Psoas muscle (tissue), 8 donors: ENCODE measurements around the gene TSPAN10. TPM values are rescaled to one million over a fixed set of nuclear protein-coding genes. Genes with fewer than 3 reads are reported as not detected.

Source experiments
- ATAC-seq, 4 donors: fragments of 200-7000 bp; cut with Tn5 transposase; one replicate each; pipeline ENCODE4 v1.9.1; 2020; ENCODE audit warnings: moderate library complexity in 3 of 4, mild to moderate bottlenecking in 2 of 4
- DNase-seq, 2 donors: peaks; one replicate each; pipeline ENCODE4 v3.0.0-alpha.2; 2020
- H3K27ac ChIP-seq: fragments of 200-600 bp; one replicate; pipeline ENCODE4 v1.8.0; 2022
- H3K27me3 ChIP-seq, 3 donors: fragments of 200-600 bp in 1 of 3; one replicate each; pipeline versions ENCODE4 v1.6.1 to v1.8.0; 2013 to 2022; ENCODE audit warnings: low read length in 2 of 3, mild to moderate bottlenecking in 2 of 3, moderate library complexity in 1 of 3; ENCODE audit not compliant: insufficient read depth in 3 of 3
- H3K36me3 ChIP-seq, 2 donors: fragments of 200-600 bp in 1 of 2; one replicate each; pipeline versions ENCODE4 v1.6.1 to v1.8.0; 2013 to 2022; ENCODE audit warnings: low read depth in 1 of 2, mild to moderate bottlenecking in 1 of 2, moderate library complexity in 1 of 2; ENCODE audit not compliant: insufficient read depth in 1 of 2
- H3K4me1 ChIP-seq: fragments of 200-600 bp; one replicate; pipeline ENCODE4 v1.8.0; 2022
- H3K4me3 ChIP-seq: fragments of 200-600 bp; one replicate; pipeline ENCODE4 v1.8.0; 2022; ENCODE audit warnings: mild to moderate bottlenecking
- H3K9me3 ChIP-seq: fragments of 200-600 bp; one replicate; pipeline ENCODE4 v1.8.0; 2022
- WGBS, 3 donors: extraction: QIAGEN DNeasy Blood & Tissue Kit; methylation state at CpG; one replicate each; pipeline versions ENCODE4 v1.1.6 to v1.1.7; 2013; 5-methylcytosine and 5-hydroxymethylcytosine counted together
- intact Hi-C, 2 donors: fragments of 100-400 bp; cut with DNase I; formaldehyde crosslinking; loops; one replicate each; pipeline versions ENCODE4 v1.11.0 to v1.14.2; 2022
- polyA plus RNA-seq, 3 donors: library from polyadenylated mRNA; stranded (reverse); fragments of 200-250 nt; gene quantifications; one replicate each; pipeline ENCODE4 v1.2.3, GENCODE V29; 2013
- total RNA-seq, 4 donors: library from RNA; stranded (reverse); fragmentation: NEBNext Ultra II Directional in 2 of 4; extraction: Animal tissue kit (Norgen Biotek cat#: 25700) in 2 of 4; gene quantifications; one replicate each; pipeline versions ENCODE4 v1.2.1 to v1.2.4, GENCODE V29; 2021 to 2023
- TF ChIP-seq, protein P1 (sequence below): fragments of 200-600 bp; IDR thresholded peaks from one replicate; pipeline ENCODE4 v1.8.0; 2022; ENCODE audit warnings: antibody characterized with exemption
- donor health status: healthy with polysubstance abuse.
- donor health status: DM: no; HTN: no; CAD: no; lungs with moderate emphysema.
- donor health status: Bipolar disorder and iron deficiency.
- donor health status: healthy.
- donor health status: DM: yes; HTN: yes; CAD: no.
- donor health status: DM: no; HTN: no; CAD: no.
- donor health status: DM: no; HTN: no; CAD: no.
- donor health status: DM: yes; HTN: yes; CAD: no.

Gene TSPAN10
- total and polyA plus RNA-seq, 7 donors = 0.09 to 0.67 (median 0.22) TPM; not detected in 2

DNA sequence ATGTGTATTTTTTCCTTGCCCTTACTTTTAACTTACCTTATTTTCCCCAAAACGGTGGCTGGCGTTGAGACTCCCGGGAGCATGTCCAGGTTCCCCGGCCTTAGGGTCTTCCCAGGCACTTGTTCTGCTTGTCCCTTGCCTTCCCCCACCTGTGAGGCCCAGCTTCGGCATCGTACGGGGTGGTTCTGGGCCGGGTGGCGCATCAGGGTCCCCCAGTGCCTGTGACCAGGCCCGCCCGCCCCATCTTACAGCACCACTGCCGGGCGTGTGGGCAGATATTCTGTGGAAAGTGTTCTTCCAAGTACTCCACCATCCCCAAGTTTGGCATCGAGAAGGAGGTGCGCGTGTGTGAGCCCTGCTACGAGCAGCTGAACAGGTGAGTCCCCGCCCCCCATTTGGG, 54.2 kb downstream of the TSPAN10 start:
- ATAC-seq = no peak
- TF ChIP-seq, protein P1, sequence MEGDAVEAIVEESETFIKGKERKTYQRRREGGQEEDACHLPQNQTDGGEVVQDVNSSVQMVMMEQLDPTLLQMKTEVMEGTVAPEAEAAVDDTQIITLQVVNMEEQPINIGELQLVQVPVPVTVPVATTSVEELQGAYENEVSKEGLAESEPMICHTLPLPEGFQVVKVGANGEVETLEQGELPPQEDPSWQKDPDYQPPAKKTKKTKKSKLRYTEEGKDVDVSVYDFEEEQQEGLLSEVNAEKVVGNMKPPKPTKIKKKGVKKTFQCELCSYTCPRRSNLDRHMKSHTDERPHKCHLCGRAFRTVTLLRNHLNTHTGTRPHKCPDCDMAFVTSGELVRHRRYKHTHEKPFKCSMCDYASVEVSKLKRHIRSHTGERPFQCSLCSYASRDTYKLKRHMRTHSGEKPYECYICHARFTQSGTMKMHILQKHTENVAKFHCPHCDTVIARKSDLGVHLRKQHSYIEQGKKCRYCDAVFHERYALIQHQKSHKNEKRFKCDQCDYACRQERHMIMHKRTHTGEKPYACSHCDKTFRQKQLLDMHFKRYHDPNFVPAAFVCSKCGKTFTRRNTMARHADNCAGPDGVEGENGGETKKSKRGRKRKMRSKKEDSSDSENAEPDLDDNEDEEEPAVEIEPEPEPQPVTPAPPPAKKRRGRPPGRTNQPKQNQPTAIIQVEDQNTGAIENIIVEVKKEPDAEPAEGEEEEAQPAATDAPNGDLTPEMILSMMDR = no peak
- Histone ChIP-seq H3K27me3 (no peaks in the 10 kb centered on the region), H3K4me3 (no peak overlapping the region), H3K4me1 (no peaks in the 10 kb centered on the region), H3K9me3 (no peaks in the 10 kb centered on the region), H3K36me3 (peaks cover 8 to 100% of the 10 kb centered on the region in 2 donors), H3K27ac (no peak overlapping the region)
- 85 to 94% (median 89%) methylated on average over 18 of the region's 18 CpGs for WGBS, 3 donors
- DNase-seq = no peak
- intact Hi-C loops = no loop called here

DNA sequence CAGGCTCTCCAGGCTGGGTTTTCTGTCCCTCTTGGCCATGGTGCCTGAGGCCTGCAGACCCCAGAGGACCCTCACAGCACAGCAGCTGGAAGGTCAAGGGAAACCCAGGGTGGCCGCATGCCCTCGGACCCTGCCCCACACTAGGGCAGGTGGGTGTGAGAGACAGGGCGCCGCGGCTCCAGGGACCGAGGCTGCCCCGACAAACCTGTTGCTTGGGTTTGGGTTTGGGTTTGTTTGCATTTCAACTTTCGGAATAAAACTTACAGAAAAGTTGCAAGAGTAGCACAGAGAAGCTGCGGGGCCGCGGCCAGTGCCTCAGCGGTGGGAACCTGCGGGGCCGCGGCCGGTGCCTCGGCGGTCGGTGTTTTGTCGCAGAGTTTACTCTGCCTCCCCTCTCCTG, 54.6 kb downstream of the TSPAN10 start:
- no peak overlapping the region for H3K27ac ChIP-seq
- H3K4me3 ChIP-seq = no peak overlapping the region
- TF ChIP-seq, protein P1 = no peak
- peaks cover 8 to 100% of the 10 kb centered on the region in 2 donors for H3K36me3 ChIP-seq
- 95 to 97% (median 96%) methylated on average over 20 of the region's 20 CpGs for WGBS, 3 donors
- intact Hi-C loops = no loop called here
- no peak for ATAC-seq
- H3K27me3 ChIP-seq = no peaks in the 10 kb centered on the region
- no peaks in the 10 kb centered on the region for H3K9me3 ChIP-seq
- DNase-seq = no peak
- H3K4me1 ChIP-seq = peaks cover under 1% of the 10 kb centered on the region

DNA sequence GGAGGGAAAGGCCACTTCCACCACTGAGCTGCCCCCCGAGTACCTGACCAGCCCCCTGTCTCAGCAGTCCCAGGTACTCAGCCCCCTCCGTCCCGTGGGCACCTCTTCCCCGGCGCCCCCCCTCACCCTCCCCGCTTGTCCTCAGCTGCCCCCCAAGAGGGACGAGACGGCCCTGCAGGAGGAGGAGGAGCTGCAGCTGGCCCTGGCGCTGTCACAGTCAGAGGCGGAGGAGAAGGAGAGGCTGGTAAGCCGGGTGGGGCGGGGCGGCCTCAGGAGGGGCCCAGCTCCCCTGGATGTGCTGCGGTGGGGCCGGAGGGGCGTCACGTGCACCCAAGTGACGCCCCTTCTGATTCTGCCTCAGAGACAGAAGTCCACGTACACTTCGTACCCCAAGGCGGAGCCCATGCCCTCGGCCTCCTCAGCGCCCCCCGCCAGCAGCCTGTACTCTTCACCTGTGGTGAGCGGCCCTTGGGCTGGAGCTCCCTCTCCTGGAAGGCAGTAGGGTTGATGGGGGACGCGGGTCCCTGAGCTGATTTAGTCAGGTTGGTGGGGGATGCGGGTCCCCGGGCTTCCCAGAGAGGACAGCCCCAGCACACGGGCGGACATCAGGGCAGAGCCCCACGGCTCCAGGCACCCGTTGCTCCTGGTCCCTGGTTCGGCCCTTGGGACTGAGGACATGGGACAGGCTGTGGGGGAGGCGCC, 56.7 kb downstream of the TSPAN10 start:
- Histone ChIP-seq H3K4me3 (no peak overlapping the region), H3K9me3 (no peaks in the 10 kb centered on the region), H3K36me3 (peaks cover 0 to 99% of the 10 kb centered on the region in 2 donors), H3K27me3 (no peaks in the 10 kb centered on the region), H3K4me1 (peaks cover 14% of the 10 kb centered on the region), H3K27ac (no peak overlapping the region)
- WGBS, 3 donors = 85 to 88% (median 86%) methylated on average over 18 to 35 of the region's 35 CpGs
- no peak for DNase-seq
- intact Hi-C loops = no loop called here
- ATAC-seq = no peak
- TF ChIP-seq, protein P1 = no peak

DNA sequence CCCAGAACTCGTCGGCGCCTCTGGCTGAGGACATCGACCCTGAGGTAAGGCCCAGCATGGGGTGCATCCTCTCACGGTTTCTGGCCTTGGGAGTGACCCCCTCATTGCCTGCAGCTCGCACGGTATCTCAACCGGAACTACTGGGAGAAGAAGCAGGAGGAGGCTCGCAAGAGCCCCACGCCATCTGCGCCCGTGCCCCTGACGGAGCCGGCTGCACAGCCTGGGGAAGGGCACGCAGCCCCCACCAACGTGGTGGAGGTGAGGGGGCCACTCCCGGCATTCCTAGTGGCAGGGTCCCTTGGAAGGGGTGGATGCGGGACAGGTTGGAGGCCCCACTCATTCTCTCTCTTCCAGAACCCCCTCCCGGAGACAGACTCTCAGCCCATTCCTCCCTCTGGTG, 57.8 kb downstream of the TSPAN10 start:
- H3K36me3 ChIP-seq = peaks cover 0 to 99% of the 10 kb centered on the region in 2 donors
- DNase-seq (no peak), ATAC-seq (no peak)
- 89 to 94% (median 94%) methylated on average over 19 of the region's 19 CpGs for WGBS, 3 donors
- TF ChIP-seq, protein P1 = no peak
- H3K27me3 ChIP-seq = no peaks in the 10 kb centered on the region
- no peaks in the 10 kb centered on the region for H3K9me3 ChIP-seq
- H3K4me1 ChIP-seq = peaks cover 14% of the 10 kb centered on the region
- H3K27ac ChIP-seq = no peak overlapping the region
- intact Hi-C loops = no loop called here
- no peak overlapping the region for H3K4me3 ChIP-seq

DNA sequence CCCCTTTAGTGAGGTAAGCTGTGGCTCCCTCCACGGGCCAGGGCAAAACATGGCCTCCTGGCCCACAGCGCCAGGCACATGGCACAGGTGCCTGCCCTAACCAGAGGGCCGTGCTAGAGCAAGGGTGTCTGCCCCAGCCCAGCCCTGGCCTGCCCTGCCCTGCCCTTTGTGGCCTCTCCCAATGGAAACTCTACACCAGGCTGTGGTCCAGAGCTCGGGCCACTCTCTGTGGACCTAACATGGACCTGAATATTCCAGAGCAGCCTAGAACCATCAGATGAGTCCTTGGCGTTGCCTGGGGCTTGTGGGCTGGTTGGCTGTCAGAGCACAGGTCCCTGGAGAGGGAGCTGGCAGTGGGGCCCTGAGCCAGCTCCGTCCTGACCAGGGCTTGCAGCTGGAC, 58.2 kb downstream of the TSPAN10 start:
- no peak overlapping the region for H3K4me3 ChIP-seq
- peaks cover 0 to 99% of the 10 kb centered on the region in 2 donors for H3K36me3 ChIP-seq
- H3K27me3 ChIP-seq = no peaks in the 10 kb centered on the region
- peaks cover 14% of the 10 kb centered on the region for H3K4me1 ChIP-seq
- 68 to 75% (median 70%) methylated on average over 6 of the region's 6 CpGs for WGBS, 3 donors
- no peaks in the 10 kb centered on the region for H3K9me3 ChIP-seq
- H3K27ac ChIP-seq = no peak overlapping the region
- ATAC-seq (no peak), DNase-seq (no peak)
- intact Hi-C loops = no loop called here
- TF ChIP-seq, protein P1 = no peak
